Kidney (tissue), 14 donors: ENCODE measurements around the gene PABPC1L. TPM values are rescaled to one million over a fixed set of nuclear protein-coding genes. Genes with fewer than 3 reads are reported as not detected.

Experiments
- DNase-seq, 5 donors: peaks; one replicate each; pipeline ENCODE4 v3.0.0-alpha.2; 2013 to 2020
- FAIRE-seq: peaks from 2 replicates; lab custom pipeline; 2012; peaks lifted over from hg19 to GRCh38; lab: Jason Lieb, UNC
- H3K27ac ChIP-seq, 2 donors: one replicate each; pipeline ENCODE4 v1.7.0; 2013; ENCODE audit warnings: low read depth in 2 of 2, low read length in 2 of 2, inconsistent platforms in 1 of 2
- H3K27me3 ChIP-seq: one replicate; pipeline ENCODE4 v1.7.1; 2013; ENCODE audit warnings: low read length, inconsistent platforms; ENCODE audit not compliant: control insufficient read depth, insufficient read depth
- H3K36me3 ChIP-seq, 3 donors: one replicate each; pipeline versions ENCODE4 v1.7.0 to v1.7.1; 2013; ENCODE audit warnings: low read length in 3 of 3, control low read depth in 1 of 3, inconsistent platforms in 1 of 3; ENCODE audit not compliant: insufficient read depth in 3 of 3, control insufficient read depth in 2 of 3
- H3K4me1 ChIP-seq, 3 donors: one replicate each; pipeline versions ENCODE4 v1.7.0 to v1.7.1; 2013; ENCODE audit warnings: low read length in 3 of 3, inconsistent platforms in 1 of 3, low read depth in 1 of 3; ENCODE audit not compliant: control insufficient read depth in 2 of 3, insufficient read depth in 2 of 3
- H3K4me3 ChIP-seq, 3 donors: one replicate each; pipeline versions ENCODE4 v1.7.0 to v1.8.1; 2013; ENCODE audit warnings: low read length in 3 of 3, control low read depth in 1 of 3, inconsistent platforms in 1 of 3
- H3K9ac ChIP-seq, 3 donors: one replicate each; pipeline versions ENCODE4 v1.7.0 to v1.7.1; 2013; ENCODE audit warnings: low read length in 3 of 3, control low read depth in 1 of 3, inconsistent platforms in 1 of 3
- H3K9me3 ChIP-seq, 3 donors: one replicate each; pipeline versions ENCODE4 v1.7.0 to v1.7.1; 2013; ENCODE audit warnings: low read length in 3 of 3, control low read depth in 1 of 3, inconsistent platforms in 1 of 3; ENCODE audit not compliant: control insufficient read depth in 2 of 3, insufficient read depth in 1 of 3
- intact Hi-C: fragments of 100-400 bp; cut with DNase I; formaldehyde crosslinking; loops from one replicate; pipeline ENCODE4 v1.11.1; 2022
- polyA plus RNA-seq: library from polyadenylated mRNA; stranded (reverse); fragments of 350-450 nt; fragmentation: Illumina TruSeq; extraction: RNeasy Lipid Tissue Mini Kit (QIAGEN cat#74804); gene quantifications from one replicate; pipeline ENCODE4 v1.2.3, GENCODE V29; 2014; ENCODE audit warnings: low read depth, low replicate concordance; ENCODE audit not compliant: insufficient read depth
- total RNA-seq: library from RNA; stranded (reverse); fragmentation: NEBNext Ultra II Directional; extraction: Animal tissue kit (Norgen Biotek cat#: 25700); gene quantifications from one replicate; pipeline ENCODE4 v1.2.1, GENCODE V29; 2021
- TF ChIP-seq, protein P1 (sequence below): IDR thresholded peaks from 3 replicates; pipeline ENCODE4 v1.5.1; 2012; ENCODE audit warnings: mild to moderate bottlenecking, moderate library complexity, borderline replicate concordance; ENCODE audit not compliant: insufficient read depth; ENCODE audit errors: extremely low read depth
- donor health status: control.
- donor health status: control.
- donor health status: control.
- donor health status: control.
- donor health status: control.
- donor health status: DM: yes; HTN: yes; CAD: no.
- donor health status: Normal renal cell carcinoma (clear cell type).

Gene PABPC1L
- total and polyA plus RNA-seq, 2 donors from 2014 or later = 24.4 to 48.6 TPM

DNA sequence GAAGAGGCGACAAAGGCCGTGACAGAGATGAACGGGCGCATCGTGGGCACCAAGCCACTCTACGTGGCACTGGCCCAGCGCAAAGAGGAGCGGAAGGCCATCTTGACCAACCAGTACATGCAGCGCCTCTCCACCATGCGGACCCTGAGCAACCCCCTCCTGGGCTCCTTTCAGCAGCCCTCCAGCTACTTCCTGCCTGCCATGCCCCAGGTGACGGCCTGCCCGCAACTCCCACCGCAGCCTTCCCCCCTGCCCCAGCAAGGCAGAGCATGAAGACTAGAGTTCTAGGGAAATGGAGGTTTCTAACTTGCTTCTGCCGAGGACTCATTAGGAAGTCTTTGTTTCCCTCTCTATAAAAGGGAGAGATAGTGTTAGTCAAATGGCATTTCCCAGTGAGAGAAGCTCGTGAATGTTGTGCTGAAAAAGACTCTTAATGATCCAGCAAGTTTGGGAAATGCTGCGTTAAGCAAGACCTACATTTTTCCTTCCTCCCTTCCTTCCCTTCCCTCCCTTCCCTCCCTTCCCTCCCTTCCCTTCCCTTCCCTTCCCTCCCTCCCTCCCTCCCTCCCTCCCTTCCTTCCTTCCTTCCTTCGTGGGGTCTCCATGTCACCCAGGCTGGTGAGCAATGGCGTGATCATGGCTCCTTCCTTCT is 20.8 kb downstream of the PABPC1L start:
- no peak for DNase-seq
- TF ChIP-seq, protein P1, sequence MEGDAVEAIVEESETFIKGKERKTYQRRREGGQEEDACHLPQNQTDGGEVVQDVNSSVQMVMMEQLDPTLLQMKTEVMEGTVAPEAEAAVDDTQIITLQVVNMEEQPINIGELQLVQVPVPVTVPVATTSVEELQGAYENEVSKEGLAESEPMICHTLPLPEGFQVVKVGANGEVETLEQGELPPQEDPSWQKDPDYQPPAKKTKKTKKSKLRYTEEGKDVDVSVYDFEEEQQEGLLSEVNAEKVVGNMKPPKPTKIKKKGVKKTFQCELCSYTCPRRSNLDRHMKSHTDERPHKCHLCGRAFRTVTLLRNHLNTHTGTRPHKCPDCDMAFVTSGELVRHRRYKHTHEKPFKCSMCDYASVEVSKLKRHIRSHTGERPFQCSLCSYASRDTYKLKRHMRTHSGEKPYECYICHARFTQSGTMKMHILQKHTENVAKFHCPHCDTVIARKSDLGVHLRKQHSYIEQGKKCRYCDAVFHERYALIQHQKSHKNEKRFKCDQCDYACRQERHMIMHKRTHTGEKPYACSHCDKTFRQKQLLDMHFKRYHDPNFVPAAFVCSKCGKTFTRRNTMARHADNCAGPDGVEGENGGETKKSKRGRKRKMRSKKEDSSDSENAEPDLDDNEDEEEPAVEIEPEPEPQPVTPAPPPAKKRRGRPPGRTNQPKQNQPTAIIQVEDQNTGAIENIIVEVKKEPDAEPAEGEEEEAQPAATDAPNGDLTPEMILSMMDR = no peak
- no peak overlapping the region for H3K9ac ChIP-seq
- H3K27ac ChIP-seq = no peak overlapping the region
- no peaks in the 10 kb centered on the region for H3K9me3 ChIP-seq
- intact Hi-C loops = no loop called here
- no peak overlapping the region for H3K4me3 ChIP-seq
- H3K36me3 ChIP-seq = peaks cover 0 to 2% (median 0%) of the 10 kb centered on the region in 3 donors
- H3K4me1 ChIP-seq = no peaks in the 10 kb centered on the region
- no peaks in the 10 kb centered on the region for H3K27me3 ChIP-seq
- FAIRE-seq = no peak

DNA sequence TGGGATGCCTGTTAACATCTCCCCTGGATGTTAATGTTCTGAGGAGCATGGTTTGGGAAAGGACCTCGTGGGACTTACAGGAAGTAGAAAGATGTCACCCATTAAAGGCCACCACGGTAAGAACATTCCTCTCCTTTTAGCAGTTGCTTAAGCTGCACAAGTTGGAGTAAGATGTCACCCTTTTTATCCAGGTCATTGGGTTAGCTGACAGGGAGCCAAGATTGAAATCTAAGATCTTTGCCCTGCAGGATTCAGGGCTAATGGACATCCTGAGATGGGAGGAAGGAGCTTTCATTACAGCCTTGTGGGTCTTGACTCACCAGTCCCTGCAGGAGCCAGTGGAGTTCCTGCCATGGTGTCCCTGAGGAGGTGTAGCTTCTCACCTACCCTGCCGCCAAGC is 22.1 kb downstream of the PABPC1L start:
- Histone ChIP-seq H3K9ac (no peak overlapping the region), H3K9me3 (no peaks in the 10 kb centered on the region), H3K4me1 (no peaks in the 10 kb centered on the region), H3K36me3 (peaks cover 0 to 2% (median 0%) of the 10 kb centered on the region in 3 donors), H3K4me3 (no peak overlapping the region), H3K27ac (no peak overlapping the region), H3K27me3 (no peaks in the 10 kb centered on the region)
- intact Hi-C loops = no loop called here
- DNase-seq = no peak
- TF ChIP-seq, protein P1 = no peak
- no peak for FAIRE-seq

DNA sequence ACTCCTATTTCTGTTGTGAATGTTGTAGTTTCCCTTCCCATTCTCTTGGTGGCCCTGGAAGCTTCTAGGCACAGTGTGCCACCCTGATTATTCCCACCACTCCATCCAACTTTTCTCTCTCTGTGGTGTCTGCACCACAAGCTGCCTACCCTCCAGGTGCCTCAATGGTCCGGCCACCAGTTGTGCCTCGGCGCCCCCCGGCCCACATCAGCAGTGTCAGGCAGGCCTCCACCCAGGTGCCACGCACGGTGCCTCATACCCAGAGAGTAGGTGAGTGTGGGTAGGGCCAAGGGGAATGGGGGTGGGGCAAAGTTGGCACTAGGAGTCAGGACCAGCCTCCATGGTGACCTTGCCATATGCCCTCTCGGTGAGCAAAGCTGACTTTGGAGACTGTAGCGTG is 23.1 kb downstream of the PABPC1L start:
- Histone ChIP-seq H3K4me3 (no peak overlapping the region), H3K4me1 (no peaks in the 10 kb centered on the region), H3K9ac (no peak overlapping the region), H3K27ac (no peak overlapping the region), H3K9me3 (no peaks in the 10 kb centered on the region), H3K36me3 (peaks cover 0 to 2% (median 0%) of the 10 kb centered on the region in 3 donors), H3K27me3 (no peaks in the 10 kb centered on the region)
- intact Hi-C loops = no loop called here
- TF ChIP-seq, protein P1 = no peak
- FAIRE-seq (no peak), DNase-seq (no peak)
